NCI-H82 treated with DMSO at 0.1 percent for 48 hours (cell line): ENCODE data around the gene YJEFN3.

ENCODE experiments used
- DNase-seq: peaks from one replicate; lab custom pipeline; 2025; ENCODE audit not compliant: unreplicated experiment; lab: John Stamatoyannopoulos, UW

YJEFN3 gene

DNA sequence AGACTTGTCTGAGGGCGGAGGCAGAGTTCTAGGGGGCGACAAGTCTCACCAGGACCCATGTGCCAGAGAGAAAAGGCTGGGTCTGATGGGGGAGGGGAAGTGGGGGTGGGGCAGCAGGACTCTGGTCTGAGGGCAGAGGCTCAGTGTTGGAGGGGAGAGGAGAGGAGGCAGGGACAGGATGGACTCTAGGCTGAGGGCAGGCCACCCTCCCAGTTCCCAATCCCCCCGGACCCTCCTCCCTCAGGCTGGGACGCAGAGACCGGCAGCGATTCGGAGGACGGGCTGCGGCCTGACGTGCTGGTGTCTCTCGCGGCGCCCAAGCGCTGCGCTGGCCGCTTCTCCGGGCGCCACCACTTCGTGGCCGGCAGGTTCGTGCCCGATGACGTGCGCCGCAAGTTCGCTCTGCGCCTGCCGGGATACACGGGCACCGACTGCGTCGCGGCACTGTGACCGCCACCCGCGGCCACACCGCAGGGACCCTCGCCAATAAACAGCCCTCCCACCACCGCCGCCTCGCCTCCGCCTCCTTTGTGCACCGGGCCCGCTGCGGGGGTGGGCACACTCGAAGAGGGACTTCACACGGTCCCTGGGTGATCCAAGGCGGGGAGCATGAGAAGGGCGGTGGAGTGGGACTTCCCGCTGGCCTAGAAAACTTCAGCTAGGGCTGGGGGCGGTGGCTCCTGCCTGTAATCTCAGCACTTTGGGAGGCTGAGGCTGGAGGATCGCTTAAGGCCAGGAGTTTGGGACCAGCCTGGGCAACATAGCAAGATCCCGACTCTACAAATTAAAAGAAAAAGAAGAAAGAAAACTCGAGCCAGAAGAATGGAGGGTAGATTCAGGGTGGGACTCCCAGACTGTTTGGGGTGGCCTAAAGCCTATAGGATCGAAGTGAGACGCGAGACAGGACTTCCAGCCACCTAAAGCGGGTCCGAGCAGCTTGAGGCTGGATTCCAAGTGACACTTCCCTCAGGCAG lies 8.7 kb downstream of the YJEFN3 start:
- no peak for DNase-seq

- DNase-seq = peak; percentile 31
These were observed 9.5 kb downstream of the YJEFN3 start, which contains the start of gene CILP2 for GRCh38 chr19:19538061-19538784. Gene CILP2 (plus strand): TSS chr19:19538265. CDS start chr19:19538350, 85 bp downstream.

GRCh38 chr19:19538785-19539166 lies 10.1 kb downstream of the YJEFN3 start:
- no peak for DNase-seq

DNA sequence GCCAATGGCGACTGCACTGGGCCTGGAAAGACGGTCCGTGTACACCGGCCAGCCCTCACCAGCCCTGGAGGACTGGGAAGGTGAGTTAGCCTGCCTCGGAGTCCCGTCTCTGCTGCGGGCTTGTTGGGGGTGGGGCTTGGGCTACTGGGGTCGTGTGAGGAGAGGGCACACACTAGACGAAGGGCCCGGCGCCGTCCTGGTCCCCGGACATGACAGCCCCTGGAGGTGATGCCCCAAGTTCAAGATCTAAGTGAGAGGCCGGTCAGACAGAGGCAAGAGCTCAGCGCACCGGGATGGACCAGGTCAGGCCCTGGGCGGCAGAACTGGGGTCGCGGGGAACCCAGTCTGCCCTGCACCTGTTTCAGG lies 11.0 kb downstream of the YJEFN3 start:
- DNase-seq = no peak

GRCh38 chr19:19540064-19540714 lies 11.5 kb downstream of the YJEFN3 start:
- DNase-seq = peak; percentile 36

DNA sequence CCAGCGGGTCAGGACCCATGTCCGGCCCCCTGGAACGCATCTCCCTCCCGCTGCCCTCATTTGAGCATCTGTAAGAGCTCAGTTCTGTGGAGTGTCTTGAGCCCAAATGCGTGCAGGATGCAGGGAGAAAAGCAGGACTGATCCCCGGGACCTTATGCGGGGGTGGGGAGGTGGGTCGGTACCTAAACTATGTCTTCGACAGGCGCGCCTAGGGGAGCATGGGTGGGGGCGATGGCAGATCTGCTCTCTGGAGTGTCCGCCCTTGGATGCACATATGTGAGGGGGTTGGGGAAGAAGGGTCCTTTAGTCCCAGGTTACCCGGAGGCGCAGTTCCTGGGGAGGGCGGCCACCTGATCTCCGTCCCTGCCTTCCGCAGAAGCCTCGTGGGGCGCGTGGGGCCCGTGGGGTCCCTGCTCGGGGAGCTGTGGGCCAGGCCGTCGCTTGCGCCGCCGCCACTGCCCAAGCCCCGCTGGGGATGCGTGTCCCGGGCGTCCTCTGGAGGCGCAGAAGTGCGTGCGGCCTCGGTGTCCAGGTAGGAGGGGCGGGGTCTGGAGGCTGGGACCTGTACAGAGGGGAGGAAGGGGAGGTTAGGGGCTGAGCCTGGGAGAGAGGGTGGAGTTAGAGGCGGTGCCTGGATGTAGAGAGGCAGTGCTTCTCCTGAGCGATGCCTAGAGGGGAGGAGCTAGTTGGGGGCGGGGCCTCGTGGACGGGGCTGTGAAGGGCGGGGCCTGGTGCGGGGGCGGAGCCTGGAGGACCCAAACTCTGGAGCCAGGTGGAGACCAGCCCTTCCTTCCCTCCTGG lies 12.2 kb downstream of the YJEFN3 start:
- peak; percentile 54 for DNase-seq

- no peak for DNase-seq
These were observed 12.9 kb downstream of the YJEFN3 start for GRCh38 chr19:19541616-19542015.

DNA sequence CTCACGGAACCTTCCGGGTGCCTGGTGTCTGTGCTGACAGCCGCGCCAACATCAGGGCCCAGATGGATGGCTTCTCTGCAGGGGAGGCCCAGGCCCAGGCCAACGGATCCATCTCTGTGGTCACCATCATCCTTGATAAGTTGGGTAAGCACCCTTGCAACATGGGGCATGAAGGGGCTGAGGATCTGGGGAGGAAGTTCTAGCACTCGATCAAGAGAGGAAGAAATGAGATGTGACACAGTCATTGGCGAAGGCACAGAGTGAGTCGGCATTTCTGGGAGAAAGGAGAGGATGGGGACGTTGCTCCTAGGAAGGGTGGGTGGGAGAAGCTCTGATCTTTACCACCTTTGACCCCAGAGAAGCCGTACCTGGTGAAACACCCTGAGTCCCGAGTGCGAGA lies 13.8 kb downstream of the YJEFN3 start:
- DNase-seq = no peak

DNA sequence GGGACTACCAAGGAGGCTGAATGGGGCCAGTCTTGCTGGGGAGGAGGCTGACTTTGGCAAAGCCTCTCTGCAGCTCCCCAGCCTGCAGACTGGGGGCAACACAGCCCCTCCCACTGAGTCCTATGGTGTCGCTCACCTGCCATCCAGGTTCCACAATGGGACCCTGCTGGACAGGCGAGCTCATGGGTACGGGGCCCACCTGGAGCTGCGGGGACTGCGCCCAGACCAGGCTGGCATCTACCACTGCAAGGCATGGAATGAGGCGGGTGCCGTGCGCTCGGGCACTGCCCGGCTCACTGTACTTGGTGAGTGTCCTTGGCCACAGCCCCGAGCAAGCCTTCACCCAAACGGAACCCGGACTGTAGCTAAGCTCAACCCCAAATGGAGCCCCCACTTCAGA lies 14.4 kb downstream of the YJEFN3 start:
- no peak for DNase-seq

GRCh38 chr19:19543640-19544039 lies 14.9 kb downstream of the YJEFN3 start:
- no peak for DNase-seq

DNA sequence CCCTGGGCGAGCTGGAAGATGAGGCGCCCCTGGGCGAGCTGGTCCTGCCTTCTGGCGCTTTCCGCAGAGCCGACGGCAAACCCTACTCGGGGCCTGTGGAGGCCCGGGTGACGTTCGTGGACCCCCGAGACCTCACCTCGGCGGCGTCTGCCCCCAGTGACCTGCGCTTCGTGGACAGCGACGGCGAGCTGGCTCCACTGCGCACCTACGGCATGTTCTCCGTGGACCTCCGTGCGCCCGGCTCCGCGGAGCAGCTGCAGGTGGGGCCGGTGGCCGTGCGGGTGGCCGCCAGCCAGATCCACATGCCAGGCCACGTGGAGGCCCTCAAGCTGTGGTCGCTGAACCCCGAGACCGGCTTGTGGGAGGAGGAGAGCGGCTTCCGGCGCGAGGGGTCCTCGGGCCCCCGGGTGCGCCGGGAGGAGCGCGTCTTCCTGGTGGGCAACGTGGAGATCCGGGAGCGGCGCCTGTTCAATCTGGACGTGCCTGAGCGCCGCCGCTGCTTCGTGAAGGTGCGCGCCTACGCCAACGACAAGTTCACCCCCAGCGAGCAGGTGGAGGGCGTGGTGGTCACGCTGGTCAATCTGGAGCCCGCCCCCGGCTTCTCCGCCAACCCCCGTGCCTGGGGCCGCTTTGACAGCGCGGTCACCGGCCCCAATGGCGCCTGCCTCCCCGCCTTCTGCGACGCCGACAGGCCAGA lies 15.7 kb downstream of the YJEFN3 start:
- no peak for DNase-seq

GRCh38 chr19:19544954-19545591 lies 16.4 kb downstream of the YJEFN3 start:
- no peak for DNase-seq

GRCh38 chr19:19545707-19546106 lies 17.0 kb downstream of the YJEFN3 start:
- no peak for DNase-seq

DNA sequence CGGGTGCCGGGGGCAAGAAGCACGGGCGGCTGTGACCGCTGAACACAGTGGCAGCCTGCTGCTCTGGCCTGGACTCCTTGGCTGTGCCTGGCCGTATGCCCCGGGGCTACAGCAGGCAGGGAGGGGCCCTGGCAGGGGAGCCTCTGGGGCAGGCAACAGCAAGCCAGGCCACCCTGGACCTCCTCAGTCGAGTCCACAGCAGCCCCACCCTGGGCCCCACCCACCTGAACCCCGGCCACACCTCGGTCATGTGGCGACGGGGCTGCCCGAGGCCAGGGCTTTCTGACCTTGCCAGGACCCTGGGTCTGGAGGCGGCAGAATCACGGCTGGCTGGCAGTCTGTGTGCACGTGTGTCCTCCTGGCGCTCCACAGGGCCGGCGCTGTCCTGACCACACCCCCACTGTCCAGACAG lies 18.0 kb downstream of the YJEFN3 start:
- no peak for DNase-seq

- DNase-seq = no peak
These were observed 19.1 kb downstream of the YJEFN3 start for GRCh38 chr19:19547674-19548336.

DNA sequence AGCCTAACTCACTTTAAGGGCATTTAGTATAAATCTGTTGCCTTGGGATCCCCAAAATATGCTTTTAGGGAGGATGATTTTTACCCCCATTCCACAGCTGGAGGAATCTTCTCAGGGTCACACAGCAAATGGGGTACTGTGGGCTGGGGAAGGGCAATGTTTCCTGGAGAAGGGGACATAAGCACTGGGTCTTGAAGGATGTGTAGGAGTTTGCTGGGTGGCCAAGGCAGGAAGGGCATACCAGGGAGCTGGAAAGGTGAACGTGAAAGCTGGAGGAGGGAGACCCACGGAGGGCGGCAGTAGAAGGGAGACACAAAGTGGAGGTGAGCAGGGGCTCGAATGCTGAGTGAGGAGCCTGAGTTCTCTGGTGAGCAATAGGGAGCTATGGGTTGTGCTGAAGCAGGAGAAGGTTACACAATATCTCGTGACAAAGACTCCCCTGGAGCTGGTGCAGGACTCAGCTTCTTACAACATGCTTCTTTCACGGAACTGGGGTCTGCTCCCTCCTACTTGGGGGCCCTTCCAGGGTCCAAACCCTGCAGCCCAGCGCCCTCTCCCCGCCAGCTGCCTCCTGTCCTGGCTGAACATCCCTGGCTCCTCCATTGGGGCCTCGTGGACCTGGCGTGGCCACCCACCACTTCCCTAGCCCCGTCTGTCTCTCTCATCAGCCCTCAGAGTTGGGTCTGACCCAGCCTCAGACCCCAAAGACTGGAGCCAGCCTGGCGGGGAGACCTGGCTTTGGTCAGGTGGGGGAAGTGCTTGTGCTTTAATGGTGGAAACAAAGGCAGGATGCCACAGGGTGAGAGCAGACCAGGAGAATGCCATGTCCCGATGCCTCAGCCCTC lies 20.4 kb downstream of the YJEFN3 start:
- no peak for DNase-seq

GRCh38 chr19:19549804-19550464 lies 21.2 kb downstream of the YJEFN3 start:
- DNase-seq = no peak

GRCh38 chr19:19550485-19550929 lies 21.8 kb downstream of the YJEFN3 start:
- DNase-seq = no peak
